ENCODE data around the gene MAN2B2. TPM values are rescaled to one million over a fixed set of nuclear protein-coding genes. Genes with fewer than 3 reads are reported as not detected.
"Not testable (repeated sequence)": the region's sequence is repeated elsewhere in the genome, so short reads cannot be mapped to it uniquely, and the experiment has no call there.

MAN2B2 gene
- total RNA-seq, 1 donor from 2014 or later: 32.2 TPM

- Mint-ChIP-seq H3K4me1 (ENCODE audit: low read depth, unreplicated experiment) (no peaks in the 10 kb centered on the region), H3K9me3 (ENCODE audit: unreplicated experiment) (peaks cover 2% of the 10 kb centered on the region), H3K27ac (ENCODE audit: unreplicated experiment) (no peak overlapping the region), H3K4me3 (ENCODE audit: unreplicated experiment) (no peak overlapping the region), H3K36me3 (ENCODE audit: low read depth, unreplicated experiment) (peaks cover 2% of the 10 kb centered on the region), H3K27me3 (ENCODE audit: low read depth, unreplicated experiment) (peaks cover 3% of the 10 kb centered on the region)
- TF ChIP-seq EZH2 (IDR thresholded peaks at IDR 0.05; ENCODE audit: insufficient read depth, low read length) (no peak), CTCF (IDR thresholded peaks at IDR 0.05; ENCODE audit: insufficient read depth, low read depth, low read length) (no peak)
- H2AFZ ChIP-seq (ENCODE audit: low read depth, low read length): no peak overlapping the region
- H3K9me3 ChIP-seq (ENCODE audit: insufficient read depth, low read depth, low read length): no peaks in the 10 kb centered on the region
- DNase-seq (ENCODE audit: low read depth) (peak; percentile 93), FAIRE-seq (peak; percentile 9)
- H3K4me1 ChIP-seq (ENCODE audit: insufficient read depth, low read length): peaks cover 12% of the 10 kb centered on the region
- H3K9ac ChIP-seq (ENCODE audit: low read length): no peak overlapping the region
- H3K4me3 ChIP-seq (ENCODE audit: insufficient read depth, low read depth, low read length): no peak overlapping the region
- no peaks in the 10 kb centered on the region for H3K79me2 ChIP-seq (ENCODE audit: insufficient read depth, low read length)
- no peaks in the 10 kb centered on the region for H3K36me3 ChIP-seq (ENCODE audit: insufficient read depth, low read length)
- peaks cover 7% of the 10 kb centered on the region for H4K20me1 ChIP-seq (ENCODE audit: insufficient read depth, low read length)
- peak overlapping the region; percentile 66 for H3K4me2 ChIP-seq (ENCODE audit: low read length)
- H3K27ac ChIP-seq (ENCODE audit: low read depth, low read length): no peak overlapping the region
- peaks cover 15% of the 10 kb centered on the region for H3K27me3 ChIP-seq (ENCODE audit: insufficient read depth, low read length)
Measured at GRCh38 chr4:6668391-6668790, 93.4 kb downstream of the MAN2B2 start.

- peaks cover 2% of the 10 kb centered on the region for H3K9me3 Mint-ChIP-seq (ENCODE audit: unreplicated experiment)
- H3K27me3 ChIP-seq (ENCODE audit: insufficient read depth, low read length): no peaks in the 10 kb centered on the region
- FAIRE-seq (no peak), DNase-seq (ENCODE audit: low read depth) (no peak)
- H3K4me2 ChIP-seq (ENCODE audit: low read length): no peak overlapping the region
- peaks cover 23% of the 10 kb centered on the region for H3K79me2 ChIP-seq (ENCODE audit: insufficient read depth, low read length)
- H2AFZ ChIP-seq (ENCODE audit: low read depth, low read length): no peak overlapping the region
- peaks cover 9% of the 10 kb centered on the region for H3K36me3 Mint-ChIP-seq (ENCODE audit: low read depth, unreplicated experiment)
- no peaks in the 10 kb centered on the region for H3K36me3 ChIP-seq (ENCODE audit: insufficient read depth, low read length)
- peaks cover 31% of the 10 kb centered on the region for H3K4me1 ChIP-seq (ENCODE audit: insufficient read depth, low read length)
- H3K9me3 ChIP-seq (ENCODE audit: insufficient read depth, low read depth, low read length): no peaks in the 10 kb centered on the region
- H4K20me1 ChIP-seq (ENCODE audit: insufficient read depth, low read length): peaks cover 22% of the 10 kb centered on the region
- H3K27me3 Mint-ChIP-seq (ENCODE audit: low read depth, unreplicated experiment): no peaks in the 10 kb centered on the region
- no peak overlapping the region for H3K4me3 Mint-ChIP-seq (ENCODE audit: unreplicated experiment)
- no peak overlapping the region for H3K27ac ChIP-seq (ENCODE audit: low read depth, low read length)
- TF ChIP-seq EZH2 (IDR thresholded peaks at IDR 0.05; ENCODE audit: insufficient read depth, low read length) (no peak), CTCF (IDR thresholded peaks at IDR 0.05; ENCODE audit: insufficient read depth, low read depth, low read length) (no peak)
- H3K9ac ChIP-seq (ENCODE audit: low read length): no peak overlapping the region
- no peak overlapping the region for H3K27ac Mint-ChIP-seq (ENCODE audit: unreplicated experiment)
- no peak overlapping the region for H3K4me3 ChIP-seq (ENCODE audit: insufficient read depth, low read depth, low read length)
- H3K4me1 Mint-ChIP-seq (ENCODE audit: low read depth, unreplicated experiment): peaks cover 17% of the 10 kb centered on the region
Measured at GRCh38 chr4:6671648-6672047, 96.7 kb downstream of the MAN2B2 start.

GRCh38 chr4:6672131-6672530 lies 97.1 kb downstream of the MAN2B2 start:
- Mint-ChIP-seq H3K27me3 (ENCODE audit: low read depth, unreplicated experiment) (no peaks in the 10 kb centered on the region), H3K9me3 (ENCODE audit: unreplicated experiment) (peaks cover 2% of the 10 kb centered on the region), H3K4me3 (ENCODE audit: unreplicated experiment) (no peak overlapping the region), H3K36me3 (ENCODE audit: low read depth, unreplicated experiment) (peaks cover 9% of the 10 kb centered on the region), H3K27ac (ENCODE audit: unreplicated experiment) (no peak overlapping the region), H3K4me1 (ENCODE audit: low read depth, unreplicated experiment) (peaks cover 19% of the 10 kb centered on the region)
- Histone ChIP-seq H3K9ac (ENCODE audit: low read length) (no peak overlapping the region), H3K79me2 (ENCODE audit: insufficient read depth, low read length) (peaks cover 28% of the 10 kb centered on the region), H3K27me3 (ENCODE audit: insufficient read depth, low read length) (no peaks in the 10 kb centered on the region), H4K20me1 (ENCODE audit: insufficient read depth, low read length) (peaks cover 27% of the 10 kb centered on the region), H3K4me2 (ENCODE audit: low read length) (no peak overlapping the region), H3K4me3 (ENCODE audit: insufficient read depth, low read depth, low read length) (no peak overlapping the region), H2AFZ (ENCODE audit: low read depth, low read length) (no peak overlapping the region), H3K9me3 (ENCODE audit: insufficient read depth, low read depth, low read length) (no peaks in the 10 kb centered on the region), H3K36me3 (ENCODE audit: insufficient read depth, low read length) (no peaks in the 10 kb centered on the region), H3K27ac (ENCODE audit: low read depth, low read length) (no peak overlapping the region), H3K4me1 (ENCODE audit: insufficient read depth, low read length) (peaks cover 31% of the 10 kb centered on the region)
- DNase-seq (ENCODE audit: low read depth) (no peak), FAIRE-seq (no peak)
- TF ChIP-seq EZH2 (IDR thresholded peaks at IDR 0.05; ENCODE audit: insufficient read depth, low read length): no peak
- TF ChIP-seq CTCF (IDR thresholded peaks at IDR 0.05; ENCODE audit: insufficient read depth, low read depth, low read length): no peak

GRCh38 chr4:6672541-6673190 lies 97.7 kb downstream of the MAN2B2 start:
- not testable (repeated sequence) for DNase-seq (ENCODE audit: low read depth); H3K4me2 ChIP-seq (ENCODE audit: low read length); H3K9me3 ChIP-seq (ENCODE audit: insufficient read depth, low read depth, low read length); H3K4me3 Mint-ChIP-seq (ENCODE audit: unreplicated experiment); H3K36me3 ChIP-seq (ENCODE audit: insufficient read depth, low read length); H3K27me3 ChIP-seq (ENCODE audit: insufficient read depth, low read length); H3K27me3 Mint-ChIP-seq (ENCODE audit: low read depth, unreplicated experiment); H2AFZ ChIP-seq (ENCODE audit: low read depth, low read length); H3K27ac ChIP-seq (ENCODE audit: low read depth, low read length); FAIRE-seq; H3K4me3 ChIP-seq (ENCODE audit: insufficient read depth, low read depth, low read length); H3K27ac Mint-ChIP-seq (ENCODE audit: unreplicated experiment); H3K9me3 Mint-ChIP-seq (ENCODE audit: unreplicated experiment); H3K9ac ChIP-seq (ENCODE audit: low read length)
- peaks cover 31% of the 10 kb centered on the region for H3K79me2 ChIP-seq (ENCODE audit: insufficient read depth, low read length)
- H3K4me1 ChIP-seq (ENCODE audit: insufficient read depth, low read length): peaks cover 31% of the 10 kb centered on the region
- peaks cover 30% of the 10 kb centered on the region for H4K20me1 ChIP-seq (ENCODE audit: insufficient read depth, low read length)
- H3K4me1 Mint-ChIP-seq (ENCODE audit: low read depth, unreplicated experiment): peaks cover 21% of the 10 kb centered on the region
- peaks cover 12% of the 10 kb centered on the region for H3K36me3 Mint-ChIP-seq (ENCODE audit: low read depth, unreplicated experiment)

All from astrocyte (in vitro differentiated cells and primary cell).